ENCODE measurements around the gene TTC28. TPM values are rescaled to one million over a fixed set of nuclear protein-coding genes. Genes with fewer than 3 reads are reported as not detected.

Gene TTC28
- total RNA-seq, 1 donor from 2014 or later: 1.3 TPM

- no peak for FAIRE-seq
- TF ChIP-seq CTCF (IDR thresholded peaks at IDR 0.05; ENCODE audit: insufficient read depth, low read length, severe bottlenecking): no peak
- DNase-seq (ENCODE audit: low read depth): no peak
- no peak overlapping the region for H3K4me3 ChIP-seq (ENCODE audit: low read depth, low read length)
- no peaks in the 10 kb centered on the region for H3K27me3 ChIP-seq (ENCODE audit: control insufficient read depth, insufficient read depth, low read length)
- H3K36me3 ChIP-seq (ENCODE audit: control insufficient read depth, insufficient read depth, low read length): no peaks in the 10 kb centered on the region
These were observed 573.7 kb downstream of the TTC28 start for GRCh38 chr22:28105988-28106387.

- TF ChIP-seq CTCF (IDR thresholded peaks at IDR 0.05; ENCODE audit: insufficient read depth, low read length, severe bottlenecking): no peak
- no peaks in the 10 kb centered on the region for H3K27me3 ChIP-seq (ENCODE audit: control insufficient read depth, insufficient read depth, low read length)
- H3K36me3 ChIP-seq (ENCODE audit: control insufficient read depth, insufficient read depth, low read length): no peaks in the 10 kb centered on the region
- DNase-seq (ENCODE audit: low read depth): no peak
- peak; percentile 28 for FAIRE-seq
- no peak overlapping the region for H3K4me3 ChIP-seq (ENCODE audit: low read depth, low read length)
These were observed 574.2 kb downstream of the TTC28 start for GRCh38 chr22:28105413-28105812.

GRCh38 chr22:28103596-28103995, 576.0 kb downstream of the TTC28 start:
- no peaks in the 10 kb centered on the region for H3K36me3 ChIP-seq (ENCODE audit: control insufficient read depth, insufficient read depth, low read length)
- DNase-seq (ENCODE audit: low read depth) (no peak), FAIRE-seq (no peak)
- no peak overlapping the region for H3K4me3 ChIP-seq (ENCODE audit: low read depth, low read length)
- H3K27me3 ChIP-seq (ENCODE audit: control insufficient read depth, insufficient read depth, low read length): no peaks in the 10 kb centered on the region
- no peak for TF ChIP-seq CTCF (IDR thresholded peaks at IDR 0.05; ENCODE audit: insufficient read depth, low read length, severe bottlenecking)

GRCh38 chr22:28102151-28102812, 577.4 kb downstream of the TTC28 start:
- TF ChIP-seq CTCF (IDR thresholded peaks at IDR 0.05; ENCODE audit: insufficient read depth, low read length, severe bottlenecking): no peak
- H3K4me3 ChIP-seq (ENCODE audit: low read depth, low read length): no peak overlapping the region
- no peaks in the 10 kb centered on the region for H3K36me3 ChIP-seq (ENCODE audit: control insufficient read depth, insufficient read depth, low read length)
- DNase-seq (ENCODE audit: low read depth) (no peak), FAIRE-seq (no peak)
- H3K27me3 ChIP-seq (ENCODE audit: control insufficient read depth, insufficient read depth, low read length): no peaks in the 10 kb centered on the region

- no peak for TF ChIP-seq CTCF (IDR thresholded peaks at IDR 0.05; ENCODE audit: insufficient read depth, low read length, severe bottlenecking)
- H3K36me3 ChIP-seq (ENCODE audit: control insufficient read depth, insufficient read depth, low read length): no peaks in the 10 kb centered on the region
- H3K4me3 ChIP-seq (ENCODE audit: low read depth, low read length): no peak overlapping the region
- no peak for FAIRE-seq
- H3K27me3 ChIP-seq (ENCODE audit: control insufficient read depth, insufficient read depth, low read length): no peaks in the 10 kb centered on the region
- DNase-seq (ENCODE audit: low read depth): no peak
These were observed 582.0 kb downstream of the TTC28 start for GRCh38 chr22:28097627-28098026.

GRCh38 chr22:28096161-28096560, 583.5 kb downstream of the TTC28 start:
- H3K36me3 ChIP-seq (ENCODE audit: control insufficient read depth, insufficient read depth, low read length): no peaks in the 10 kb centered on the region
- DNase-seq (ENCODE audit: low read depth) (no peak), FAIRE-seq (no peak)
- H3K27me3 ChIP-seq (ENCODE audit: control insufficient read depth, insufficient read depth, low read length): no peaks in the 10 kb centered on the region
- no peak for TF ChIP-seq CTCF (IDR thresholded peaks at IDR 0.05; ENCODE audit: insufficient read depth, low read length, severe bottlenecking)
- no peak overlapping the region for H3K4me3 ChIP-seq (ENCODE audit: low read depth, low read length)

Data from bronchial epithelial cell (primary cell).